B cell (primary cell): ENCODE measurements around the gene MLF2.

ENCODE experiments used
- CTCF ChIP-seq: fragments of 200-600 bp; IDR thresholded peaks from one replicate; pipeline ENCODE4 v1.8.0; 2022; ENCODE audit warnings: antibody characterized with exemption, mild to moderate bottlenecking
- EZH2 ChIP-seq: IDR thresholded peaks from 2 replicates; pipeline ENCODE4 v1.6.1; 2012; ENCODE audit warnings: borderline replicate concordance, low read depth, mild to moderate bottlenecking, moderate library complexity, low read length; ENCODE audit not compliant: insufficient read depth, poor library complexity, severe bottlenecking

GRCh38 chr12:6766651-6767349 is 13.9 kb upstream of the MLF2 start:
- TF ChIP-seq CTCF: peak; percentile 69
- TF ChIP-seq EZH2: peak; percentile 62
